CD4-positive, alpha-beta T cell treated with Interferon gamma for 1 hour (primary cell): ENCODE results near the gene HOXD3.

Experiments
- DNase-seq: peaks from one replicate; pipeline ENCODE4 v3.0.0-alpha.2; 2020

The HOXD3 gene

DNA sequence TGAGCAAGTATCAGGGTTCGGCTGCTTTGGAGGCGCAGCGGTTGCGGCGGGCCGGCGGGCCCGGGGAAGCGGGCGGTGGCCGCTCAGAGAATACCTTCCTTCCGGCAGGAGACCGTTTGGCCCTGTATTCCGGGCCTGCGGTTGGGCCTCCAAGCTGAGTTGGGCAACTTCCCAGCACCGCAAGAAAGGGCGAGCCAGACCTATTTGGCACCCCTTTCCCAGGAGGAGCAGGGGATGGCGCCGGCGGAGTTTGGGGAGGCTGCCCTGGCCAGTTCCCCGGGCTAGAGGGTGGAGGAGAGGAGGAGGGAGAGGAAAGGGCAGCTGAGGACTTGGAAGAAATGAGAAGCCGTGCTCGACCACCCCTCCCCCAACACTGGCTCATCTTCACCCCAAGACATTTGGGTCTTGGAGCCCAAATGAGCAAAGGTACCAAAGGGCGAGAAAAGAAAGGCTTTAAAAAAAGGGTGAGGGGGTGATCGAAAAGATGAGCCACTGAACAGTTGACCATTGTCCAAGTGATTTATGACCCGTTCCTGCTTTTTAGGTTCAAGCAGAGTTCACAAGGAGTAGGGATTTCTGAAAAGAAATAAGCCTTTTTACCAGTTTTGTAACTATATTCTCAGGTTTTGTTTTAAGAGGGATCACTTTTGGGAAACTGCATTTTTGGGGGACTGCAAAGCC, 8.4 kb downstream of the HOXD3 start:
- DNase-seq: no peak

GRCh38 chr2:176166272-176166671, 9.2 kb downstream of the HOXD3 start:
- DNase-seq: no peak

DNA sequence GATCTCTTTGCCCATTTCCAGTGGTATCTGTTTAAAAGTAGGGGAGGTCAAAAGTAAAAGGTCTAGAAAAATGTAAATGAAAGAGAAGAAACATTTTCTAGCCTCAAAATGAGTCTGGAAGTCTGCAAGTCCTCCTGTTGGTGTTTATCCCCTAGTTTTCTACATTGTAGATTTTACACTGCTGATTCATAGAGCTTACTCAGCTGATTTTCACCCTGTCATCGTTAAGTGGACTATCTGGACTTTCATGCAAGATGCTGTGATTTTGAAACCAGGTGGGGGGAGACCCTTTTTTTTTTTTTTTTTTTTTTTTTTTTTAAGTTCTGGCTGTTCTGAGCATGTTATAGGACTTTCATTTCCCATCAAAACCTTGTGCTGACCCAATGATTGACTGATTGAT, 10.3 kb downstream of the HOXD3 start:
- no peak for DNase-seq

DNA sequence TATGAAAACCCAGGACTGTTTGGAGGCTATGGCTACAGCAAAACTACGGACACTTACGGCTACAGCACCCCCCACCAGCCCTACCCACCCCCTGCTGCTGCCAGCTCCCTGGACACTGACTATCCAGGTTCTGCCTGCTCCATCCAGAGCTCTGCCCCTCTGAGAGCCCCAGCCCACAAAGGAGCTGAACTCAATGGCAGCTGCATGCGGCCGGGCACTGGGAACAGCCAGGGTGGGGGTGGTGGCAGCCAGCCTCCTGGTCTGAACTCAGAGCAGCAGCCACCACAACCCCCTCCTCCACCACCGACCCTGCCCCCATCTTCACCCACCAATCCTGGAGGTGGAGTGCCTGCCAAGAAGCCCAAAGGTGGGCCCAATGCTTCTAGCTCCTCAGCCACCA, 12.1 kb downstream of the HOXD3 start:
- DNase-seq: no peak

DNA sequence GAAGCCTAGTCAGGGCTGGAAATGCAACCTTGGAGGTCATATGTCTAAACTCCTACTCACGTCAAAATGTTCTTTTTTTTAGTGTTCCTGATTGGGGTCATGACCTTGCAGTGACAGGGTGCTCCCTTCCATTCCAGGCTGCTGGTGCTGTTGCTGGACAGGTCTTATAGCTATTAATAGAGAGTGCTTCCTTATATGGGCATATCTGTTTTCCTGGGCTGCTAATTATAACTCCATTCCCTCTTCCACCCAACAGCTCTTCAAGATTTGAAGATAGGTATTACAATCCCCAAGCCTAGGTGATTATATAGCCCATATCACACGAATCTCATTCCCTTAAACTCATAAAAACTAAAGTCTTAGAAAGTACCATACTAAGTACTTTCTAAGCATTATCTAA, 12.6 kb downstream of the HOXD3 start:
- DNase-seq: no peak

DNA sequence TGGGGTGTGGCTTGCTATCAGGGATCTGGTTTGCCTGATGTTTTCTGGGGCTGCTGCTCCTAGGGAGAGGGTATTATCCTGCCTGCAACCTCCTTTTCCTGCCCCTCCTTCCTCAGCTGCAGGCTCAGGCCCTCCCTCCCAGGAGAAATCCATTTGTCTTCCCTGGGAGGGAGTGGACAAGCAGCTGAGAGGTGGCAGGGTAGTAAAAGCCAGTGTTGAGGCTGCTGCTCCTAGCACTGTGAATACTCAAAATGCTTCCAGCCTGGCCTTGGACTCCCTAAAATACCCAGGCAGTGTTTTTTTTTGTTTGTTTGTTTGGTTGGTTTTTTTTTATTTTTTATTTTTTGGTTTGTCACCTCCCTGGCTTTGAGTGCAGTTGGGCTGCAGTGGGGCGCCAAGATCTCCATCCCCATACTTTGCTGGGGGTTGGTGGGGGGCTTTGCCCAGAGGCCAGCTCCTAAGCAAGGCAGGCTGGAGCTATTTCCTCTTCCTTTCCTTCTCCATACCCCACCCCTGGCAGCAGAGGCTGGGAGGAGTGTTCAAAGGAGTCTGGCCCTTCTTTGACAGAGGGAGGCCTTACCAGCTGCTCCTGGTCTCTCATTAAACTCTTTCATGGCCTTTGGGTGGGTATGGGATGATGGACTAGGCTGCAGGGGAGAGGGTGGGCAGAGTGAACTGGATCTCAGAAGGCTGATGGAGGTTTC, 13.6 kb downstream of the HOXD3 start:
- no peak for DNase-seq

DNA sequence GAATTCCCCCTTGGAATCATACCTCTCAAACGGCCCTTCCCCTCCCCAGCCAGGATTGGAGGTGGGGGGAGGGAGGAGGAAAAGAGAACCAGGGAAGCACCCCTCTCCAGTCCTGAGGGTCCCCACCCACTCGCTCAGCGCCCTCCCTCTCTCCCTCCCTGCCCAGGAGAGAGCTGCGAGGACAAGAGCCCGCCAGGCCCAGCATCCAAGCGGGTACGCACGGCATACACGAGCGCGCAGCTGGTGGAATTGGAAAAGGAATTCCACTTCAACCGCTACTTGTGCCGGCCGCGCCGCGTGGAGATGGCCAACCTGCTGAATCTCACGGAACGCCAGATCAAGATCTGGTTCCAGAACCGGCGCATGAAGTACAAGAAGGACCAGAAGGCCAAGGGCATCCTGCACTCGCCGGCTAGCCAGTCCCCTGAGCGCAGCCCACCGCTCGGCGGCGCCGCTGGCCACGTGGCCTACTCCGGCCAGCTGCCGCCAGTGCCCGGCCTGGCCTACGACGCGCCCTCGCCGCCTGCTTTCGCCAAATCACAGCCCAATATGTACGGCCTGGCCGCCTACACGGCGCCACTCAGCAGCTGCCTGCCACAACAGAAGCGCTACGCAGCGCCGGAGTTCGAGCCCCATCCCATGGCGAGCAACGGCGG, 14.4 kb downstream of the HOXD3 start:
- no peak for DNase-seq

DNA sequence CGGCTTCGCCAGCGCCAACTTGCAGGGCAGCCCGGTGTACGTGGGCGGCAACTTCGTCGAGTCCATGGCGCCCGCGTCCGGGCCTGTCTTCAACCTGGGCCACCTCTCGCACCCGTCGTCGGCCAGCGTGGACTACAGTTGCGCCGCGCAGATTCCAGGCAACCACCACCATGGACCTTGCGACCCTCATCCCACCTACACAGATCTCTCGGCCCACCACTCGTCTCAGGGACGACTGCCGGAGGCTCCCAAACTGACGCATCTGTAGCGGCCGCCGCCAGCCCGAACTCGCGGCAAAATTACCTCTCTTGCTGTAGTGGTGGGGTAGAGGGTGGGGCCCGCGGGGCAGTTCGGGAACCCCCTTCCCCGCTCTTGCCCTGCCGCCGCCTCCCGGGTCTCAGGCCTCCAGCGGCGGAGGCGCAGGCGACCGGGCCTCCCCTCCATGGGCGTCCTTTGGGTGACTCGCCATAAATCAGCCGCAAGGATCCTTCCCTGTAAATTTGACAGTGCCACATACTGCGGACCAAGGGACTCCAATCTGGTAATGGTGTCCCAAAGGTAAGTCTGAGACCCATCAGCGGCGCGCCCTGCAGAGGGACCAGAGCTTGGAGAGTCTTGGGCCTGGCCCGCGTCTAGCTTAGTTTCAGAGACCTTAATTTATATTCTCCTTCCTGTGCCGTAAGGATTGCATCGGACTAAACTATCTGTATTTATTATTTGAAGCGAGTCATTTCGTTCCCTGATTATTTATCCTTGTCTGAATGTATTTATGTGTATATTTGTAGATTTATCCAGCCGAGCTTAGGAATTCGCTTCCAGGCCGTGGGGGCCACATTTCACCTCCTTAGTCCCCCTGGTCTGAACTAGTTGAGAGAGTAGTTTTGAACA, 15.1 kb downstream of the HOXD3 start:
- DNase-seq: no peak

DNA sequence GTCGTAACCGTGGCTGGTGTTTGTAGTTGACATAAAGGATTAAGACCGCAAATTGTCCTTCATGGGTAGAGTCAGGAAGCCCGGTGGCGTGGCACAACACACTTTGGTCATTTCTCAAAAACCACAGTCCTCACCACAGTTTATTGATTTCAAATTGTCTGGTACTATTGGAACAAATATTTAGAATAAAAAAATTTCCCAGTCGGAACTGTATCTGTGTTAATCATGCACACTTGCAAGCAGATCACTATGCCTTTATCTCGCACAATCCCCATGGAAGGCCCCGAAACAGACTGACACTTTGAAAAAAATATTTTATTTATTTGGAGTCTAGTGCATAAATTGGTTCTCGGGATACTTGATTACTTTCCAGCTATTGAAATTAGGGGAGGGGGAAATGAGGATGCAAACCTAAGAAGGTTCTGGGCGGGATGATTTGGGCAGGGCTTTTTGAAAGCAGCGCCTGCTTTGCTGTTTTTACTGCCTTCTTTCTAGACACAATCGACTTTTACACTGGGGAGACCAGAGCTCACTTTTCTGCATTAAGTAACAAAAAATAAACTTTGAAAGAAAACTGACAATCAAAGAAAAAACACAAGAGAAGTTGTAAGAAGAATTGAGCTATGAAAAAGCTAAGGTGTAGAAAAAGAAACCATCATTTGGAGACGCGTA, 15.9 kb downstream of the HOXD3 start:
- no peak for DNase-seq

GRCh38 chr2:176173567-176174381, 16.7 kb downstream of the HOXD3 start:
- no peak for DNase-seq

- no peak for DNase-seq
Measured at GRCh38 chr2:176174382-176174823, 17.3 kb downstream of the HOXD3 start.

- DNase-seq: no peak
Measured at GRCh38 chr2:176174824-176175708, 18.0 kb downstream of the HOXD3 start.

GRCh38 chr2:176175709-176176607, 18.9 kb downstream of the HOXD3 start:
- DNase-seq: no peak

GRCh38 chr2:176177580-176178037, 20.5 kb downstream of the HOXD3 start:
- no peak for DNase-seq

DNA sequence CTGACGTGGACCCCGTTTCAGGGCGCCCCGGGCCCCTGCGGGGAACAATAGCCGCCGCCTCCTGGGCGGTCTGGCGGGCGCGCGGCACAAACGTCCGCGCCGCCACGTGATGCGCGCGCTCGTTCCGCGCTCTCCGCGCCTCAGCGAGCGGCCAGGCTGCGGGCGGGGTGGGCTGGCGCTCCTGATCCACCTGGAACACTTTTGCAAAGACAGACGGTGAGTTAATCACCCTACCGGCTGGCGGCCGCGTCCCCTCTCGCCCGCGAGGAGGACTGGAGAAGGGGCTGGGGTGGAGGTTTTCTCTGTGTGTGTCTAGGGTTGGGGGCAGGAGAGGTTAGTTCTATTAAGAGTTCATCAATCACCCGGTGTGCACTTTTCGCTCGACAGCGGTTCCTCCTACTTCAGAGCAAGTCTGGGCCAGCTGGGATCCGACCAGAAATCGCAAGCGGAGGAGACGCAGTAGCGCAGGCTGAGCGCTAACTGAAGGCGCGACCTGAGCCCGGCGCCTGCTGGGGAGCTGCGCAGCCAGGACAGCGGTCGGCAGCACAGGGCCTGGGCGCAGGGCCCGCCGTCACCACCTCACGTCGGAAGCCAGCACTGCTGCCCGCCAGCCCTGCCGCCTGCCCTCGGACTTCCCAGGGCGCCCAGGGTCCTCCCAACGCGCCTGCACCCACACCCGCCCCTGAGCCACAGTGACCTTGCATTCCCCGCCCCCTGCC, 21.1 kb downstream of the HOXD3 start:
- no peak for DNase-seq

DNA sequence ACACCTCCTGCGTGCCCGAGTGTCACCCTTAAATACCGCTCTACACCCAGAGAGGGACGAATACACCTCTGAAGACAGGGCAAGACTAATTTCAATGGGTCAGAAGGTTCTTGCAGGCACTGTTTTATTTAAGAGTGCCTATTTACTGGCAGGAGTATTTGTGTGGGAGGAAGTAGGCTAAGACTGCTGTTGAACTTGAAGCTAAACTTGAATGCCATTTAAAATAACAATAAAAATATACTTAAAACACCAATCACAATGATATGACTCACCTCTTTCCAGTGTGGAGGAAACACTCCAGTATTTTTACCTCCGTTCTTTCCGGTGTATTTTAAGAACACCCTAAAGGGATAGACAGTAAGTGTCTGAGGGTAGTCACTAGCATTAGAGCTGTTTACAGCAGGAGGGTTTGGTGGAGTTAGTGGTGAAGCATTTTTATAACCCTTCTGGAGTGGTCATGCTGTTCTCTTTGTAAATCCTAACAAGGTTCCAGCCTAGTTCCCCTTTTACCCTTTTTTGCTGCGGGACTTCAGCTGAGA, 21.7 kb downstream of the HOXD3 start:
- DNase-seq: no peak

DNA sequence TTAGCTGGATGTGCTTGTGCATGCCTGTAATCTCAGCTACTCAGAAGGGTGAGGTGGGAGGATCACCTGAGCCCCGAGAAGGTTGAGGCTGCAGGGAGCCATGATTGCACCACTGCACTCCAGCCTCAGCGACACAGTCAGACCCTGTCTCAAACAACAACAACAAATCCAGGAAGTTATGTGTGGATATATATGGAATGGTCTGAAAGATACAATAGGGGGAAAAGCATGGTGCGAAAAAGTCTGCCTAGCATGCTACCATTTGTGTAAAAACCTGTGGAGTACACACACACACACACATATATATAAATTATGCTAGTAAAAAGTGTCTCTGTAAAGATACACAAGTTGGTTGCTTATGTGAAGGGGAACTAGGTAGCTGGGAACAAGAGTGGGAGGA, 24.4 kb downstream of the HOXD3 start:
- no peak for DNase-seq

DNA sequence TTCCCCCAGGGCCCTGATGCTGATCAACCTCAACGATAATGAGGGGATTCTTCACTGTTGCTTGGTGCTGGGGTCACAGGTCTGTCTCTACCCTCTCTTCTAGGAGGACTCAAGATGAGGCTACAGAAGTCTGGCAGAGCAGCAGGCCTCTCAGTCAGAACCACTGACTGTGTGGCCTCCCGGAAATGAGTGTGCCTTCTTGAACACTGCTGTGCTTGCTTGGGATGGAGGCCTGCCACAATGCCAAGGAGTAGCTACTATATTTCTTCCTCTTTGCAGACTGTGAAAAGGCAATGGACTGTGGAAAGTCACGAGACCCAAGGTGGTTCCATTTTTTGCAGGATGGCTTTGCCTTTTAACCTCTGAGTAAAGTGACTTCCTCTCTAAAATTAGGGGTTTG, 25.6 kb downstream of the HOXD3 start:
- no peak for DNase-seq
